ENCODE results near the gene DMD.

GRCh38 chrX:31130457-31131220 lies 2080.7 kb downstream of the DMD start:
- no peak for TF ChIP-seq SIN3A (IDR thresholded peaks at IDR 0.05; ENCODE audit: borderline replicate concordance, insufficient read depth, low read length)
- no peak for TF ChIP-seq REST (IDR thresholded peaks at IDR 0.05; ENCODE audit: insufficient read depth in 1 of 2, low read depth in 2 of 2, low read length in 2 of 2)
- no peak for TF ChIP-seq TAF1 (IDR thresholded peaks at IDR 0.05; ENCODE audit: borderline replicate concordance, insufficient read depth, low read length)
- TF ChIP-seq POLR2AphosphoS5 (IDR thresholded peaks at IDR 0.05; ENCODE audit: low read depth, low read length) = no peak
